HG02943 (cell line): ENCODE data around the gene PGAM4.
"Not testable (repeated sequence)": the region's sequence is repeated elsewhere in the genome, so short reads cannot be mapped to it uniquely, and the experiment has no call there.

Source experiments
- ATAC-seq: cut with Tn5 transposase; IDR thresholded peaks from one replicate; pipeline ENCODE4 v1.9.1; 2021; ENCODE audit warnings: mild to moderate bottlenecking, low read depth, moderate library complexity; ENCODE audit not compliant: unreplicated experiment

PGAM4 gene

DNA sequence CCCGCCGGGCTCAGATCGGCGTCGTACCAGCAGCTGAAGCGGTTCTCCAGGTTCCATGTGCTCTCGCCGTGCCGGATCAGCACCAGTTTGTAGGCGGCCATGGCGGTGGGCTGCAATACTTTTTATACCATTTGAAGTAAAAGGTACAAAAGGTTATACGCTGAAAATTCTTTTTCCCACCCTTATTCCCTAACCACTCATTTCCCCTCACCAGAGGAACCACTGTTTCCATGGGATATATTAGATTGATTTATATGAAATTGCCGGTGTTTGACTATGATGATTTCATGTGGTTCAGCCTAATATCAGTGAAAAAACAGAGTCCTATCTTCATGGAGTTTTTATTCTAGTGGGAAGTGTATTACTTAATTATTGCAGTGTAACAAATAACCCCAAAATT lies at the start of gene PGAM4:
TSS of gene PGAM4 (minus strand) at position 101 of the 400 bp plus-strand sequence. CDS start at position 101, 0 bp downstream.
- no peak for ATAC-seq

DNA sequence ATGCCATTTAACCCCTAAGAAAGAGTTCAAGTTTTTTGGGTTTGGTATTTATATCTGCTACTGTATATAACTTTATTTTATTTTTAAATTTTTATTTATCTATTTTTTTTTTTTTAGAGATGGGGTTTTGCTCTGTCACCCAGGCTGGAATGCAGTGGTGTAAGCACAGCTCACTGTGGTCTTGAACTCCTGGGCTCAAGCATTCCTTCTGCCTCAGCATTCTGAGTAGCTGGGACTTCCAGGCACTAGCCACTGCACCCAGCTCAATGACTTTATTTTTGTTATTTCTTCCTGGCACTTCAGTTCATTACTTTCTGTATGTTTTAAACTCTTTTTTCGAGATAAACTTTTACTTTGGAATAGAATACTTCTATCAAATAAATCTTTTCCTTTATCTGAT lies 42.4 kb upstream of the PGAM4 start:
- no peak for ATAC-seq

- ATAC-seq = no peak
Measured at GRCh38 chrX:77979870-77980269, 10.4 kb upstream of the PGAM4 start.

- ATAC-seq = no peak
Measured at GRCh38 chrX:77977518-77977917, 8.1 kb upstream of the PGAM4 start.

DNA sequence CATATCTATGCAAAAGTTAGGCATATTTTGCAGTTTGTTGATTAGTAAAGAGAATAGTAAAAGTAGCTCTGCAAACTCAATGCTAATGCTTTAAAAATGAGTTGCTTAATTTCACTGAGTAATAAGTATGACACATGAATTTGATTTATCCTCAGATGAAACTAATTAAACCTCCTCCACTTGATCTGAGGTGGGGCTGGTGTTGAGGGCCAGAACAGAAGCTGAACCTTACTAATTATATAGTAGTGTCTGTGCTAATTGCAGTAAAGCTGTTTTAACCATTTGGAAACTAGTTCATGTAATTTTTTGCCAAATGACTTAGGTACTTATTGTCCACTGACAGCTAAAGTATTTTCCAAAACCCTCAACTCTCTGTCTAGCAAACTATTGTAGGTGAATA lies 7.7 kb upstream of the PGAM4 start:
- ATAC-seq = no peak

DNA sequence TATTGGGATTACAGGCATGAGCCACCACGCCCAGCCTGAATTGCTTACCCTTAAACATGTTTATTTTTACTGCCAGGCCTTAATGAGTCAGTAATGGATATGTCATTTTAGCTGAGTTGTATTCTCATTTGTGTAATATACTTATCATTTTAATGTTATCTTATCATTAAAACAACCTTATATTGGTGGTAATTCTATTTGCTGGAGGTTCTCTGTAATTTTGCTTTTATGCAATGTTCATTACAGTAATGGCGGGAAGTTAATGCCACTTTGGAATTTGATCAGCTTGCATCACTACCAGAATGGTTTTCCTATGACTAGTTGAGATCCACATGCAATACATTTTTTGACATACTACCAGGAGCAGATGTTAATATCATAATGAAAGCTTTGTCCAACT lies 6.3 kb upstream of the PGAM4 start:
- no peak for ATAC-seq

- no peak for ATAC-seq
Measured at GRCh38 chrX:77967631-77968030, 1.8 kb downstream of the PGAM4 start.

DNA sequence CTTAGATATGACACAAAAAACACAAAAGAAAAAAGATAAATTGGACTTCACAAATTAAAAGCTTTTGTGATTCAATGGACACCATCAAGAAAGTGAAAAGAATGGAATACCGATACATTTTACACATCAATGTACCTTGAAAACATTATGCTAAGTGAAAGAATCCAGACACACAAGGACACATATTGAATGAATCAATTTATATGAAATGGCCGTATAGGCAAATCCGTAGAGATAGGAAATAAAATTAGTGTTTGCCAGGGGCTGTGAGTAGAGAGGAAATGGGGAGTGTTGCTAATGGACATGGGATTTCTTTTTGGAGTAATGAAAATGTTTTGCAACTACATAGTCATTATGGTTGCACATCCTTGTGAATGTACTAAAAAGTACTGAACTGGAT lies 3.1 kb downstream of the PGAM4 start:
- ATAC-seq = no peak

DNA sequence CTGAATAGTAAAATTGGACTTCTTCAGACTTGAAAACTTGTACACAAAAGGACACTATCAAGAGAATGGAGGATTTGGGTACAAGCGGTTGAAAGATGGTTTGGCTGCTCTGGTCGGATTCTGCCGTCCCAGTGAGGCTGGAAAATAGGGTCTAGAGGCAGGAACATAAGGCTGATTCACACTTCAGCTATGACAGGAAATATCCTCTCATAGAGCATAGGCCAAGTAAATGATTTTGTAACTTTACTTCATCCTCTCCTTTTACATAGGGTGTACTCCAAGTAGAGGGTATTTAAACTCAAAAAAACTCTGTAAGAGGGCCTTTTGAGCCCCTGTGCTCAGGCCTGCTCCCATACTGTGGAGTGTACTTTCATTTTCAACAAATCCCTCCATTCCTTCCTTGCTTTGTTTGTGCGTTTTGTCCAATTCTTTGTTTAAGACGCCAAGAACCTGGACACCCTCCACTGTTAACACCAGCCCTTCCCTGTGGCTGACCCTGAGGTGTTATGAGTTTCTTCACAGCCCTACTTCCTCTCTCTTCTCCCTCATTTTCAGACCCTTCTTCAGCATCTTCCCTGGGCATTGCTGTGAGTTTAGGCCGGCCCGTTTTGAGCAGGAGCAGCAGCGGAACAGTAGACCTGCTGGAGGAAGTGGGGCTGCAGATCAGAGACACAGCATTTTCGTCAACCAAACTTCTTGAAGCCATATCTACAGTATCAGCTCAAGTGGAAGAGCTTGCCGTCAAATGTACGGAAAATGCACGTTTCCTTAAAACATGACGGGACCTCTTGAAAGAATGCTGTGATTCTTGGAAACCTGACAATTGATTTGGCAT lies 7.2 kb downstream of the PGAM4 start:
- no peak for ATAC-seq

GRCh38 chrX:77961063-77961462 lies 8.4 kb downstream of the PGAM4 start:
- ATAC-seq = no peak

- no peak for ATAC-seq
Measured at GRCh38 chrX:77960567-77960966, 8.9 kb downstream of the PGAM4 start.

DNA sequence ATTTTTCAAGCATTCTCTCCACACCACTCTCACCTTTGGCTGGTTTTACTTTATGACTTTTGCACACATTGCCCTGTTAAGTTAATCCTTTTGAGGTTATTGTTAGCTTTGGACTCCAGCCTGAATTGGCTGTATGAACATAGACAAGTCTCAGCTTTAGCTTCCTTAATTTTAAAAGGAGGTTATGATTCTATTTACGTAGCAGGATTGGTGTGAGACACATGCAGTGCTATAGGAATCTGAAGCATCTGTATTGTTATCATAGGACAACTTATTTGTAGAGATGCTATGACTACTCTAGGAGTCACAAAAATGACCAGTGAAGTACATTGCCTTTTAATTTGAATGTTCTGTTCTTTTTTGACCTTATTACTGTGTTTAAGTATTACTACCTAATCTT lies 15.7 kb downstream of the PGAM4 start:
- ATAC-seq = no peak

DNA sequence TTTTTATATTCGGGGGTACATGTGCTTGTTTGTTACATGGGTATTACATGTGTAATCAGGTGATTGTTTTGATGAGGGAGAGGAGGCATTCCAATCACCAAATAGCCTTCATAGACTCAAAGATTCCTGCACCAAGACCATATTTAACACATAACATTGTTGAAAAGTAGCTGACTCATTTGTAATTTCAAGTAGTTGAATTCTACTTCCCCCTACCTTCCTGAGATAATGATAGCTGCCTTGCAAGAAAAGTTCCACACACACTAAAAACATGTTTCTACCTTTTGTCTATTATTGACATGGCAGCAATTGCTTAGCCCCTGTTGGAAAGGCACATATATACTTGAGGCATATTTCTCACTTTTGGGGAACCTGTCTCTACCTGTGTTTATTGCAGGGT lies 16.1 kb downstream of the PGAM4 start:
- no peak for ATAC-seq

GRCh38 chrX:77952173-77952572 lies 17.3 kb downstream of the PGAM4 start:
- ATAC-seq = no peak

DNA sequence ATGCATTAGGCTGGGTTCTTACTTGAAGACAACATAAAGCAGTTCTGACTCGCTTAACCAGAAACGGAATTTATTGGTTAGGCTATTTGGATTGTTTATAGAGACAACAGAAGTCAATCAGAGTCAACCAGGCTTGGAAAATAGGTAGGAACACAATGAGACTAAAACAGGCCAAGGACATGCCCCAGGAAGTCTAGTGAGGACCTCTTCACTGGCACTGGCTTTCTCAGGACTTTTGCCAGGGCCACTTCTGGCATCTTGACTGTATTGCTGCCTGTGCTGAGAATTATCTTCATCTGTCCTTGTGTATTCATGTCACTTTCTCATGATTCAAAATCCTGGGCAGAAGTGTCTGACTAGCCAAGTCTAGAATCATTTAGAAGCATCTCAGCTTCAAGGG lies 19.6 kb downstream of the PGAM4 start:
- no peak for ATAC-seq

GRCh38 chrX:77946571-77946970 lies 22.9 kb downstream of the PGAM4 start:
- ATAC-seq = no peak

DNA sequence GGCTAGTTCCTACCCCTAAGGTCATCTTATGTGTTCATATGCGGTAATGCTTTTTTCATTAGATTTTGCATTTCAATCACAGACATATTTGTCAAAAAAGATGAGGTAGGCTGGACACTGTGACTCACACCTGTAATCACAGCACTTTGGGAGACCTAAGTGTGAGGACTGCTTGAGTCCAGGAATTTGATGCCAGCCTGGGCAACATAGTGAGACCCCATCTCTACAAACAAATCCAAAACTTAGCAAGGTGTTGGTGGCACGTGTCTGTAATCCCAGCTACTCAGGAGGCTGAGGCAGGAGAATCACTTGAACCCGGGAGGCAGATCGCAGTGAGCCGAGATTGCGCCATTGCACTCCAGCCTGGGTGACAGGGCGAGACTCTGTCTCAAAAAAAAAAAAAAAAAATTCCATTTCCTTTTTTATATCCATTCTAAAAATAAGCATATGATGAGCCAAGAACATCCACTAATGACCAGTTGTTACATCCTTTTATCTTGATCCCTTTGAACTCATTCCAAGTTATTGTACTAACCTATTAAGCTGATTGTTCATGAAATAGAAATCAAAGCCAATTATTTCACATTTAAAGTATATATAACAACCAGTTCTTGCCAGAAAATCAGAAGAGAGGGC lies 23.4 kb downstream of the PGAM4 start:
- no peak for ATAC-seq

DNA sequence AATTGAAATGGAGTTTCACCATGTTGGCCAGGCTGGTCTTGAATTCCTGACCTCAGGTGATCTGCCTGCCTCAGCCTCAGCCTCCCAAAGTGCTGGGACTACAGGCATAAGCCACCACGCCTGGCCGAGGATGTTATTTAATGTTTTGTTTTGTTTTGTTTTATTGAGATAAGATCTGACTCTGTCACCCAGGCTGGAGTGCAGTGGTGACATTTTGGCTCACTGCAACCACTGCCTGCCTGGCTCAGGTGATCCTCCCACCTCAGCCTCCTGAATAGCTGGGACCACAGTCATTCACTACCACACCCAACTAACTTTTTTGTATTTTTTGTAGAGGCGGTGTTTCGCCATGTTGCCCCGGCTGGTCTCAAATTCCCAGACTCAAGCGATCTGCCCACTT lies 24.4 kb downstream of the PGAM4 start:
- ATAC-seq = not testable (repeated sequence)

GRCh38 chrX:77938083-77938680 lies 31.3 kb downstream of the PGAM4 start:
- ATAC-seq = no peak

DNA sequence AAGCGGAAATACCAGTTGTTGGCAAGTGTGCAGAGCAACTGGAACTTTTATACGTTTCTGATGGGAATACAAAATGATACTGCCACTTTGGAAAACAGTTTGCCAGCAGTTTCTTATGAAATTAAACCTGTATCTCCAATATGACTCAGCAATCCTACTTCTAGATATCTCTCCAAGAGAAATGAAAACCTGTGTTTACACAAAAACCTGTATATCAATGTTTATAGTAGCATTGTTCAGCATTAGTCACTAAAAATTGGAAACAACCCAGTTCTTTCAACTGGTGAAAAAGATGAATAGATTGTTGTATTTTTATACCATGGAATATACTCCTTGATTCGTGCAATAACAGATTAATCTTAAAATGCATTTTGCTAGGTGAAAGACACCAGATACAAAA lies 32.1 kb downstream of the PGAM4 start:
- ATAC-seq = no peak

DNA sequence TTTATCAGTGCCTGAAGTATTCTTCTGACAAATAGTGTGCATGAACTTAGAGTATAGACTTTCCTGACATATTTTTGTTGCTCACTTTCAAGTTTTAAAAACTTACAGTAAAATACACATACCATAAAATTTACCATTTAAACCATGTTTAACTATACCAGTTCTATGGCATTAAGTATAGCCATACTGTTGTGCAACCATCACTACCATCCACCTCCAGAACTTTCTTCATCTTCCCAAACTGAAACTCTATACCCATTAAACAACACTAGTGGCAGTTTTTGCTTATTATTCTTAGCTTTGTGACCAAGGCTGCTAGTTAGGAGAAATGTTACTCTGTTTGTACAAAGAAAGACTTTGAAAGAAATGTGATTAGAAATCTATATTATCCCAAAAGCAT lies 33.1 kb downstream of the PGAM4 start:
- no peak for ATAC-seq

DNA sequence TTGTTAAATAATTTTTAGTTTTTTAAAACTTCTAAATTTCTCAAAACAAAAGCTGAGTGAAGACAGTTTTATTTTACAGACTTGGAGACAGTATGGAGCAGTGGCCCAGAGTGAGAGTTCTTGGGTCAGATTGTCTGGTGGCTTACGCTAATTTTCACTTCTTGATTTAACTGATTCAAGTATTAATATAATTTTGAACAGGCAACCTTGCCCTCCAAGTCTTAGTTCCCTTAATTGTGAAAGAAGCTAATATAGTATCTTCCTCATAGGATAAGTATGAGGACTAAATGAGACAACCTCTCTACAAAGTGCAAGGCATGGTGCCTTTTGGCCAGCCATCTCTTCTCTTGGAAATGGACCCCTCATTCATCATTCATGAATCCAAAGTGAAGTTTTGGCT lies 33.6 kb downstream of the PGAM4 start:
- ATAC-seq = no peak
